Islet precursor cell (in vitro differentiated cells): ENCODE data around the gene GPR108.
A peak's percentile ranks its signal among the peaks of the same experiment; 100 is the strongest.
"Not testable (repeated sequence)": the region's sequence is repeated elsewhere in the genome, so short reads cannot be mapped to it uniquely, and the experiment has no call there.

Experiments used
- DNase-seq: peaks from one replicate; pipeline ENCODE4 v3.0.0-alpha.2; 2018

Gene GPR108

GRCh38 chr19:6737284-6737872 is at the start of gene GPR108:
GPR108 (minus strand) TSS chr19:6737580; CDS start chr19:6737576, 4 bp downstream.
- DNase-seq: peak; percentile 100

DNA sequence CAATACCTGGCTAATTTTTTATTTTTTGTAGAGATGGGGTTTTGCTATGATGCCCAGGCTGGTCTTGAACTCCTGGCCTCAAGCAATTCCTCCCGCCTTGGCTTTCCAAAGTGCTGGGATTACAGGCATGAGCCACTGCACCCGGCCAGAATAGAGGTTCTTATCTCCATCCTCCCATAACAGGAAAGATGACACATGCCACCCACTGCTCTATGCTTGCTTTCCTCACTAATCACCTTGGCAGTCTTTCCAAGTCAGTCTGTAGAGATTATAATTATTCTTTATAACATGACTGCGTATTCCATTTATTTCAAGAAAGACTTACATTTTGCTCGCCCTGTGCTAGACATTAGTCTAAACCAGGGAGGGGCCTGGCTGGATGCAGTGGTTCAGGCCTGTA is 41.8 kb upstream of the GPR108 start:
- no peak for DNase-seq

- no peak for DNase-seq
Observed at GRCh38 chr19:6778386-6778785, 41.0 kb upstream of the GPR108 start.

DNA sequence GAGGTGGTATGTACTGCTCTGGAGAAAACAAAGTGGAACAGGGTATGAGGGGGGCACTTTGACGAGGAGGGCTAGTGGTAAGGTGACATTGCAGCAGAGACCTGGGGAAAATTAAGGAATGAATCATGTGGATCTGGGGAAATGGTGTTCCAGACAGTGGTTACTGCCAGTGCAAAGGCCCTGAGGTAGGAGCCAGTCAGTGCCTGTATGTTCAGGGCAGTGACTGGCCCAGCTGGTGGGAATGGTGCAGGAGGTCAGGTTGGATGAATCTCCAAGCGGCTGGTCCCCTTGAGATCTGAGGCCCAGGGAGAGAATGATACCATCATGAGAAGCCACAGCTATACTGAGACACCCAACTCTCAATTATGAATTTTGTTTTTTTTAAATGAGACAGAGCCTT is 40.1 kb upstream of the GPR108 start:
- DNase-seq: no peak

- DNase-seq: no peak
Observed at GRCh38 chr19:6776999-6777398, 39.6 kb upstream of the GPR108 start.

DNA sequence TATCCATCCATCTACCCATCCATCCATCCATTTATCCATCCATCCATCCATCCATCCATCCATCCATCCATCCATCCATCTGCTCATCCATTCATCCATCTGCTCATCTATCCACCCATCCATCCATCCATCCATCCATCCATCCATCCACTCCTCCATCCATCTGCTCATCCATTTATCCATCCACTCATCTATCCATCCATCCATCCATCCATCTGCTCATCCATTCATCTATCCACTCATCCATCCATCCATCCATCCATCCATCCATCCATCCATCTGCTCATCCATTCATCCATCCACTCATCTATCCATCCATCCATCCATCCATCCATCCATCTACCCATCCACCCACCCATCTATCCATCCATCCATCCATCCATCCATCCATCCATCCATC is 38.7 kb upstream of the GPR108 start:
- not testable (repeated sequence) for DNase-seq

DNA sequence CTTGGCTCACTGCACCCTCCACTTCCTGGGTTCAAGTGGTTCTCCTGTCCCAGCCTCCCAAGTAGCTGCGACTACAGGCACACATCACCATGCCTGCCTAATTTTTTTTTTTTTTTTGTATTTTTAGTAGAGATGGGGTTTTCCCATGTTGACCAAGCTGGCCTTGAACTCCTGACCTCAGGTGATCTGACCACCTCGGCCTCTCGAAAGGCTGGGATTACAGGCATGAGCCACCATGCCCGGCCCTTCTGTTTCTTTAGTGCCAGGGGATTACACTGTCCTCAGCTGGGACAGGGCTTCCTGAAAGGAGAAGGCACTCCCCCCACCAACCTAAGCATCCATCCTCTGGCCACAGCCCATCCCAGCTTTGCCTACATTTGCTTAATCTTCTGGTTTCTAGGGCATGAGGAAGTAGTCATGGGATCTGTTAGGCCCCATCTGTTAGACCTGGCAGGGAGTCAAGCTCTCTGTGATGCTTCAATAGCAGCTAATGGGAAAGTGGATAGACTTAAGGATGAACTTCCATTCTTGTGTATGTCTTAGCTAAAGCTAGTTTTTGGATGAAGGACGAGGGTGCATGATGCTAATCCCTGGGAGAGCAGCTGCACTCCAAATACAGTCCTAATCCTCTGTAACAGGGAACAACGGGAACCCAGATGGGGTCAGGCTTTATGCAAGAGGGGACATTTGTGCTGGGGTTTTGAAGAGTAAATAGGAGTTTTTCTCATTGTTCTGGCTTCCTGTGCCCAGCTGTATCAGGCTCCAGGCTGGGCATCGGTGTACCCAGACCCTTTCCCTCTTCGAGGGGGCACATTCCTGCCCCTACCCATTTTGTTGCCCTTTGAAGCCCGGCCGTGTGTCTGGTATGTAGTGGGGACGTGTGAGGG is 37.7 kb upstream of the GPR108 start:
- DNase-seq: no peak

DNA sequence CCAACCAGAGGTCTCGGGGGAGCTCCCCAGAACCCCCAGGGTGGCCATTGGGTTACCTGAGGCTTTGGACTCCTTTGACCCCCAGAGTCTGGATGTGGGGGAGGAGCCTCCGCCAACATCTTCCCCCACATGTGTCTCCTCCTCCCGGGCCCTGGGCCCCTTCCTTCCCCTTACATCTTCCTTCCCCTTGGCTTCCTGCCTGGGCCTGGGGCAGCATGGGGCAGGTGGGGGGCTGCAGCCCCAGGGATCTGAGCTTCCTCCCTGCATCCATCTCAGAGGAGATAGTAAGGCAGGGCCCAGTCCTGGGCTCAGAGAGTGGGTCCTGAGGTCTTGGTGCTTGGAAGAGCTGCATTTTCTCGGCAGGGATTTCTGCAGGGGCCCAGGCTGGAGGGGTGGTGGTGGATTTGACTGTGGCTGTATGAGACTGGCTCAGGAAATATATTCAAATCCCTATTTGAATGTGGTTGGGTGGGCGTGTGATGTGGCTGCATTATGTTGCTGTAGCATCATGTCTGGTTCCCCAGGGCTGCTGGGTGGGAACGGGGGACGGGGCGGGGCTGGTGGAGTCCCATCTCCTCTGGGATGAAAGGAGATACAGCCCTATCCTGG is 36.0 kb upstream of the GPR108 start:
- DNase-seq: no peak

DNA sequence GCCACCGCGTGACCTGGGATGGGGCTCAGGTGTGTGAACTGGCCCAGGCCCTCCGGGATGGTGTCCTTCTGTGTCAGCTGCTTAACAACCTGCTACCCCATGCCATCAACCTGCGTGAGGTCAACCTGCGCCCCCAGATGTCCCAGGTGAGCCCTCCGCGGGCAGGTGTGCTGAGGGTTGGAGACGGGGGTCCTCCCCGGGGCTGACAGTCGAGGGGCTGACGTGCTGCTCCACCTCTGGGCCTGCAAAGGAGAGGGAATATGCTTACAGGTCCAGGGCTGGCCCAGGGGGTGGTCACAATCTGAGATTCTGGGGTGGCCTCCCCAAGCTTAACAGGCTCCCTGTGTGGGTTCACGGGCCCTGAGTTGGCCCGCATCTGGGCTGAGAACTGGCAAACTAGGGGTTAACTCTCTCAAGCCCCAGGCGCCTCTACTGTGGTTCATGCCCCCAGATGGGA is 35.5 kb upstream of the GPR108 start:
- no peak for DNase-seq

GRCh38 chr19:6772028-6772865 is 34.9 kb upstream of the GPR108 start, which contains the start of gene VAV1:
VAV1 (plus strand) TSS chr19:6772708; CDS start chr19:6772808, 100 bp downstream.
- DNase-seq: no peak

DNA sequence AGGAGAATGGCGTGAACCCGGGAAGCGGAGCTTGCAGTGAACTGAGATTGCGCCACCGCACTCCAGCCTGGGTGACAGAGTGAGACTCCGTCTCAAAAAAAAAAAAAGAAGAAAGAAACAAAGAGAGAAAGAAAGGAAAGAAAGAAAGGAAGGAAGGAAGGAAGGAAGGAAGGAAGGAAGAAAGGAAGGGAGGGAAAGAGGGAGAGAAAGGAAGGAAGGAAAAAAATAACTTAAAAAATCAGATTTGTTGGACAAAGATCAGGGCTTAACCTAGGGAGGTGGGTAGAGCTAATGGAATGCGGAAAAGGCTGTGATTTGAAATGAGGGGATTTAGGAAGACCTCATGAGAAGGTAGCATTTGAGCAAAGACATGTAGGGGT is 34.3 kb upstream of the GPR108 start:
- DNase-seq: not testable (repeated sequence)

DNA sequence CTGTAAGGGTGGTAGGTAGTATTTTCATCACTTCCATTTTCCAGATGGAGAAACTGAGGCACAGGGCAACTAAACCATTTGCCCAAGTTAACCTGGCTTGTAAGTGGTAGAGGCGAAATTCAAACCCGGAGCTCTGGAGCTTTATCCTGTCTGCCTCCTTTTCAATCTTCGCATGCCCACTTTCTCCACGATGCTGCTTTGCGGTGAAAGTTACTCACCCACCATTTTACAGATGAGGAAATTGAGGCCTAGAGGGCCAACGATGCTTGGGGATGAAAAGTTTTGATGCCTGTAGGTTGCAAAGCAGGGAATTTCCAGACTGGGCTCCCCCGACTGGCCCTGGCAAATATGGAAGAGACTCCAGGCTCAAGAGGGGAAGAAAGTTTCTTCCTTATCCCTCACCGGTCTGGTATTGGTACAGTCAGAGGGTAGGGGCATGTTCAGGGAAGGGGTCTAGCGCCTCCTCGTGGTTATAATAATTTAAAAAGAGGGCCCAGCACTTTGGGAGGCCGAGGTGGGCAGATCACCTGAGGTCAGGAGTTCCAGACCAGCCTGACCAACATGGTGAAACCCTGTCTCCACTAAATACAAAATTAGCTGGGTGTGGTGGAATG is 31.7 kb upstream of the GPR108 start:
- DNase-seq: peak; percentile 64

DNA sequence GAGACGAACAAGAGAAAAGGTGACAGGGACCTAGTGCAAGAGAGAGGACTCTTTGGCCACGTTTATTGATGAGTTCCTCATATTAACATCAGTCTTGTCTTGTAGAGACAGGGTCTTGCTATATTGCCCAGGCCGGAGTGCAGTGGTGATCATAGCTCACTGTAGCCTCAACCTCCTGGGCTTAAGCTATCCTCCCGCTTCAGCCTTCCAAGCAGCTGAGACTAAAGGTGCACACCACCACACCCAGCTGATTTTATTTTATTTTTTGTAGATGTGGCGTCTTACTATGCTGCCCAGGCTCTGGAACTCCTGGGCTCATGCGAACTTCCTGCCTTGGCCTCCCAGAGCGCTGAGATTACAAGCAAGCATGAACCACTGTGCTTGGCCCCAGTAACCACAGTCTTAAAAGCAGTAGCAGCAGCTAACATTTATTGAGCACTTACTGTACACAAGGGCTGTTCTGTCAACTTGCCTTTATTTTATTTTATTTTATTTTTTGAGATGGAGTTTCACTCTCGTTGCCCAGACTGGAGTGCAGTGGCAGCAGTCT is 30.9 kb upstream of the GPR108 start:
- no peak for DNase-seq

- peak; percentile 98 for DNase-seq
Observed at GRCh38 chr19:6767357-6768235, 30.2 kb upstream of the GPR108 start, which contains the start of gene SH2D3A. SH2D3A (minus strand) TSS chr19:6767435; CDS start chr19:6763748, 3,687 bp downstream.

GRCh38 chr19:6767081-6767356 is 29.6 kb upstream of the GPR108 start:
- DNase-seq: no peak

DNA sequence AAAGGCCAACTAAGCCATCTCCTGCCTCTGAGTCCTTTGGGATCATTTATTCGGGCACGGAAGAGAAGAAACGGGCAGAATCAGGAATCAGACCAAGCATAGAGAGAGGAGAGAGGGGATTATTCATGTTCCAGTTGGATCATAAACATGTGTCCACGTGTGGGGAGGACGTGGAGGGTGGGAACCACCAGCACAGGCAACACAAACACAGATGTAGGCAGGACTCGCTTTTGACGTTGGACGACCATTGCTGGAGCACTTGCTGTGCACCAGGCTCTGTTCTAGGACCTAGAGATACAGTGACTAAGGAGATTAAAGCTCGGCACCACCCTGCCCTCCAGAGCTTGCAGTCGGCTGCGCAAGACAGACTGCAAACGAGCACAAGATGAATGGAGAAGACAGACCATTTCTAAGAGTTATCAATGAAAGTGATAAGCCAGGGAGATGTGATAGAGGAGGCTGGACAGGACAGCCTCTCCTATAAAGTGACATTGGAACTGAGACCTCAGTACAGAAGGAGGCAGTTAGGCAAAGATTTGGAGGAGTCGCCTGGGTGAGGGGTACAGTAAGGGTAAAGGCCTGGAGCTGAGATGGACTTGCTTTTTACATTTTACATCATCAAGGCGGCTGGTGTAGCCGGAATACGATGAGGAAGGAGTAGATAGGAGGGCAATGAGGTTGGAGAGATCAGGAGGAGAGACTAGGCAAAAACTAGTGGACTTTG is 29.1 kb upstream of the GPR108 start:
- DNase-seq: no peak

DNA sequence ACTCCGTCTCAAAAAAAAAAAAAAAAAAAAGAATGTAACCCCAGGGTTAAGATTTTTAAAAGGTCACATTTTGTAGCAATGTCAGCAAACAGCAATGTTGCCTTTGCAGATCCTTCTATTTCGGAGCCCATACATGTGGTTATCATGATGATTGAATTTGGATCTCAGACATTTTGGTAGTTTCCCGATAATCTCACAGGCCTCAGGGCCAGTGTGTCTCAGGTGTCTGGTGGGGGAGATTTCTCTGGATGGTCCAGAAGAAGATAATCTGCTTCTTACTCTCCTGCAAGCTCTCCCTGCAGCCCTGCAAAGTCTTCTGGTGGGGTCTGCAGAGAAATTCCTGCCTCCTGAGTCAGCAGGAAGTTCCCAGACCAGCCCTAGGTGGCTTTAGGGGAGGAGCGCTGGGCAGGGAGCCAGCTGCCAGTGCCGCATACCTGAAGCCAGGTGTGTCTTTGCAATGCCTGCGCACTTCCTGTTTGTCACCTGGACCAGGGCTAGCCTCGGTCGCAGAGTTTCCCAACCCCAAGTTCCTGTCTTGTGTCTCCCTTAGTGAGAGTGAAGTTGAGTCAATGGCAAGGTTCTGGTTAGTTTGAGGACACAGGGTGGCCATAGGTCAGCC is 28.5 kb upstream of the GPR108 start:
- peak; percentile 98 for DNase-seq

GRCh38 chr19:6762253-6762797 is 24.9 kb upstream of the GPR108 start:
- not testable (repeated sequence) for DNase-seq

GRCh38 chr19:6761053-6761676 is 23.8 kb upstream of the GPR108 start:
- no peak for DNase-seq
